Stimulated activated CD4-positive, alpha-beta T cell treated with anti-CD3 and anti-CD28 coated beads, Interleukin-4, amount 100 ng/mL, for 48 hours (primary cell): Measurements from ENCODE around the gene ZNF655.
"Not testable (repeated sequence)": the region's sequence is repeated elsewhere in the genome, so short reads cannot be mapped to it uniquely, and the experiment has no call there.

Experiments
- DNase-seq, 2 donors: peaks; one replicate each; pipeline ENCODE4 v3.0.0-alpha.2; 2020; ENCODE audit warnings: low read depth in 2 of 2

ZNF655 gene

DNA sequence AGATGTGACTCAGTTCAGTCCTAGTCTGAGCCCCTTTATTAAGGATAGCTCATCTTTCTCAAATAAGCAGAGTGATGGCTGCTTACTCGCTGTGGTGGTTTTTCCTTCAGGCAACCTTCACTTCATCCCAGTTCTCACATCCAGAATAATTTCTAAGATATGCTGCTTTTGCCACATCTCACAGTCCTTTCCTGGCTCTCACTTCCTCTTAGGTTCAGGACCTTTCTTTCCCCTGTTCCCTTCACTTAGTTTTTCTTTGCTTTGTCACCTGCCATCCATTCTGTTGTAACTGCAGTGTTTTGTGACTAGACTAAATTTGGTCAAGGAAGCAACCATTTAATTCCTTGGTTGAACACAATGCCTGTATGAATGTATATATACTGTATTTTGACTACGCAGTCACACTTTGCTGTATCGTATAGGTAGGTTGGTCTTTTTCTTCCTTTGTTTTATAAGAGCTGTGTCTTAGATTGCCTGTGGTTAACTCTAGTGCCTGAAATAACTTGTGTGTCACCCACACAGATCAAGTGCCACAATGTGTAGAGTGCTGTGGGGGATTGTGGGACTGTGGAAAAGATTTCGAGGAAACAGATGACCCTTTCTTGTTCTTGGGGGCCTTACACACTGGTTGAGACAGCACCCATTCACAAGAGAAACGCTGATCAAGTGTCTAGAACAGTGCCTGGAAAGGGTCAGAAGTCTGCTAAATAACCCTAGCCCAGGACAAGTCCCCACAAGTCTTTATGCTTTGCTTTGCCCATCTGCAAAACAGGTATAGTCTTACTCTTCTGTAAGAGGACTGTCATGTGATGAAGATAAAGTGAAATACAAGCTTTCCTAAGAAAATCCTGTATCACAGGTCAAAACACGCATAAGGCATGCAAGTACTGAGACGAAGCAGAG, 2.6 kb downstream of the ZNF655 start:
- DNase-seq, result no peak

- no peak for DNase-seq
These were observed 3.3 kb downstream of the ZNF655 start for GRCh38 chr7:99561737-99562051.

GRCh38 chr7:99562114-99562784, 3.8 kb downstream of the ZNF655 start:
- DNase-seq, result no peak

DNA sequence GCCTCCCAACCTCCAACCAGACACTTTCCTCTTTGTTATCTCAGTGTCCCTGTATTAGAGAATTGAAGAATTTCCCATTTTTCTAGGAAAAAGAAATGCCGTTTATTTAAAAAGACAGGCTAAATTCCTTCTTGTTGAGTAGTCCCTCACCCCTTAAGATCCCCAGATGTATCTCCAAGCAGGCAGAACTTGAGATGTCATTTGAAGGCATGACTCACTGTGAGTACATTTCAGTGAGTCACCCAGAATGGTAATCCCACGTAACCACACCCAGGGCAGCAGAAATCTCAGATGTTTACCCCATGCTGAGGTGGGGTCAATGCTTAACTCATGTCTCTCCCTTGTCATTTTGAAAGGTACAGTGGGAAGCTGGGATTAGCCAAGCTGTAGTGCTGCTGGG, 4.4 kb downstream of the ZNF655 start:
- peak; percentile 15 to 38 for DNase-seq

- no peak for DNase-seq
These were observed 5.2 kb downstream of the ZNF655 start for GRCh38 chr7:99563650-99564049.

DNA sequence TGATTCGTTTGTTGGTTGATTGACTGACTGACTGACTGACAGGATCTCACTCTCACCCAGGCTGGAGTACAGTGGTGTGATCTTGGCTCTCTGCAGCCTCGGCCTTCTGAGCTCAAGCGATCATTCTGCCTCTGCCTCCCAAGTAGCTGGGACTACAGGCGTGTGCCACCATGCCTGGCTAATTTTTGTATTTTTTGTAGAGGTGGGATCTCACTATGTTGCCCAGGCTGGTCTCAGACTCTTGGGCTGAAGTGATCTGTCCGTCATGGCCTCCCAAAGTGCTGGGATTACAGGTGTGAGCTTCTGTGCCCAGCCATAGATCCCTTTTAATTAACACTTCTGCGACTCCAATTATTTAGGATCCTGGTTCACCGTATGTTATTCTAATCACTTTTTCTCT, 10.3 kb downstream of the ZNF655 start:
- not testable (repeated sequence) for DNase-seq

DNA sequence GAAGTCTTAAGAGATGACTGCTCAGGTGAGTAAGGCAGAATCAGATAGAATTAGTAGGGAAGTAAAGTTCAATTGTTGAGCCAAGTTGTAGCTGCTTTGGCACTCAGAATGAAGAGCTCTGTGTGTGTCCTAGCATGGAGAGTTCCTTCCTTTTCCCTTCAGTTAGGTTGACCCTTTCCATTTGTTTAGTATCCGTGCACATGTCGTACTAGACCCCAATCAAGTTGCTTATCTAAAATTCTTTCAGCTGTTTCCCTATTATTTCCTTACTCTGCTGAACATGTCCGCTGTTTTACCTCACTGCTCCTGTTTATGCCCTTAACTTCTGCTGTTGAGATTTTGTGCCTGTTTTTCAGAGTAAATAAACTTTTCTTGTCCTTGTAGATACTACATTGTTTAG, 13.3 kb downstream of the ZNF655 start:
- no peak for DNase-seq

- DNase-seq, result no peak
These were observed 14.8 kb downstream of the ZNF655 start for GRCh38 chr7:99573257-99573656.

GRCh38 chr7:99576251-99576650, 17.8 kb downstream of the ZNF655 start:
- no peak for DNase-seq

DNA sequence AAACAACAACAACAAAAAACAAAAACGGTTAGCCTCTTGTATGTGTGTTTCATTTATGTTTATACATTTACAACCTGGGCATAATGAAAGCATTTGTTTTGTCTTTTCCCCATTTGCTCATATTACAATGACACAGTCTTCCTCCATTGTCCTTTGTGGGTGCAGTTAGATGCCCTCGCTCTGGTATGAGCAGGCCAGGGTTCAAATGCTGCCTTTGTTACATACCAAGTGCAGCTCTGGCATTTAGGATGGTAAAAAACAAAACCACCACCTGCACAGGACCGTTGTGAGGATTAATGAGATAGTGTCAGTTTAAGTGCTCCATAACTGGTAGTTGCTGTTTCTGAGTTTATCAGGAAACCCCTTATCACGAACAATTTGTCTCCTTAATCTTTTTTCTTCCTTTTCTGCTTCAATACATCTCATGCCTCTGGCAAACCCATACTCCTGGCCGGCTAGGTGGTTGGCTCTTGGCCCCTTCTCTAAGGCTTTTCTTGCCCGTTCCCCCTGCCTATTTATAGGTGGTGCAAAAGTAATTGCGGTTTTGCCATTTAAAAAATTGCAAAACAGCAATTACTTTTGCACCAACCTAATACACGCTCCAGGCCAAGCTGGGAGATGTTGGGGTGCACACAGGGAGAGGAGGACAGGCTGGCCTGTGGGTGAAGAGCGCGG, 21.0 kb downstream of the ZNF655 start:
- no peak for DNase-seq

DNA sequence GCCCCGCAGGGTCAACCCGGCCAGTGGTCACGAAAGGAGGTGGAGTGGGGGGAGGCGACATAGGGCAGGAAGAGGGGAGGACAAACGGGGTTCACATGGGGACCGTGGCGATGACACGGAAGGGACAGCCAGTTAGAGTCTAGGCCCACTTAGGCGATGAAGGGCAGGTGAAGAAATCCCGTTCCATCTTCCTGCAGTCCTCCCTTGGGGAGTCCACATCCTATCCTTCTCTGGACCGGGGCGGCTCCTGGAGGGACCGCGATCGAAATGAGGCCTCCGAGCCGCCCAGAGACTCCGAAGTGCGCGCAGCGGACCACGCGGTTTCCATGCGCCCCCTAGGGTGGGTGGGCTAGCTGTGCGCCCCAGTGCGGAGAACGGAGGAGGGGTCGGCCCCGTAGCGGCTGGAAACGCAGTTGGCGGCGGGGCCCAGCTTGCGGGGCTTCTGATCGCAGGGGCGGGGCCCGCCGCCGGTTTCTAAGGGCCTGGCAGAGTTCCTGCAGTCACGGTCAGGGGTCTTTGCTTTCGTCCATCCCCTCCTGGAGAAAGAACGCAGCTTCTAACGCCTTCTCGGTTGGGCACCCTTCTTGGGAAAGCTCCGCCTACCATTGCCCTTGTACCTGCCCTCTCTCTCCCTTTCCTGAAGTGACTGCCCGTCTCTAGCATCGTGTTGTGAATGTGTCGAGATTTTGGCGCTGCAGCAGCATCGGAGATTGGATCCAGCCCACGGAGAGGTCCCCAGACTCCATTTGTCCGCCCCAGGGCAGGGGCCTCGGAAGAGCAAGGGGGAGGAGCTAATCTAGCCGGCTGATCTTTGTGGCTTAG, 21.7 kb downstream of the ZNF655 start:
- DNase-seq, result peak; percentile 26 to 32

DNA sequence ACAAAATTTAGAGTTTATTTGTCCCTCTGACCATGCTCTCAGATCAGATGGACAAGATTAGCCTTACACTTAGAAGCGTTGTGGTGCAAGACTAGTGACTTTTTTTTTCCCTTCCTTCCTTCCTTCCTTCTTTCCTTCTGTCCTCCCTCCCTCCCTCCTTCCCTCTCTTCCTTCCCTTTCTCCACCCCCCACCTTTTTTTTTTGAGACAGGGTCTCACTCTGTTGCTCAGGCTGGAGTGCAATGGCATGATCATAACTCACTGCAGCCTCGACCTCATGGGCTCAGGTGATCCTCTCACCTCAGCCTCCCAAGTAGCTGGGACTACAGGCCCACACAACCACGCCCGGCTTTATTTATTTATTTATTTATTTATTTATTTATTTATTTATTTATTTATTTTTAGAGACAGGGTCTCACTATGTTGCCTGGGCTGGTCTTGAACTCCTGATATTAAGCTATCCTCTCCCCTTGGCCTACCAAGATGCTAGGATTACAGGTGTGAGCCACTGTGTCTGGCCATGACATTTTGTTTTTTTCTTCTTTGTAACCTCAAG, 22.4 kb downstream of the ZNF655 start:
- not testable (repeated sequence) for DNase-seq

DNA sequence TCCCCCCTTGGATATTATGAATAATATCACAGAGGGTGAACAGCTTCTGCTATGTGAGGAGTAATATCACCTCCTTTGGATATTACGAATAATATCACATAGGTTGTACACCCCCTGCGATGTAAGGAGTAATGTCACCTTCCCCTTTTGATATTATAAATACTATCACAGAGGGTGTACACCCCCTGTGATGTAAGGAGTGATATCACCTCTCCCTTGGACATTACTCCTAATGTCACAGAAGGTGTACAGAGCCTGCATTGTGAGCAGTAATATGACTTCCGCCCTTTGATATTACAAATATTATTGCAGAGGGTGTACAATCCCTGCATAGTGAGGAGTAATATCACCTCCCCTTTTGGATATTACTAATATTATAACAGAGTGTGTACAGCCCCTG, 30.4 kb downstream of the ZNF655 start:
- DNase-seq, result no peak

DNA sequence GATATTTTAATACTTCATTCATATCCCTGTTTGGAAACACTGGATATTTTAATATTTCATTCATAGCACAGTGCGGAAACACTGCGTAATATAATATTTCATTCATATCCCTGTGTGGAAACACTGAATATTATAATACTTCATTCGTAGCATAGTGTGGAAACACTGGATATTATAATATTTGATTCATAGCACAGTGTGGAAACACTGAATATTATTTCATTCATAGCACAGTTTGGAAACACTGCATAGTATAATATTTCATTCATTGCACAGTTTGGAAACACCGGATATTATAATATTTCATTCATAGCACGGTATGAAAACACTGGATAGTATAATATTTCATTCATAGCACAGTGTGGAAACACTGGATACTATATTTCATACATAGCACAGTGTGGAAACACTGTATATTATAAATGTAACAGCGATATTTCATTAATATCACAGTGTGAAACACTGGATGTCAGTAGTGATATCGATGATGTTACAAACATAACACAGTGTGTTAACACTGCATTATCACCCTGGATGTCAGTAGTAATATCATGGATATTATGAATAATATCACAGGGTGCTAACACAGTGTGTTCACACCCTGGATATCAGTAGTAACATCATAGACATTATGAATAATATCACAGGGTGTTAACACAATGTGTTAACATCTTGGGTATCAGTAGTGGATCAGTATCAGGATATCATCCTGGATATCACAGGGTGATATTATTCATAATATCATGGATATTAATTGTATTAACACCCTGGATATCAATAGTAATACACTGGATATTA, 36.7 kb downstream of the ZNF655 start:
- DNase-seq, result no peak

DNA sequence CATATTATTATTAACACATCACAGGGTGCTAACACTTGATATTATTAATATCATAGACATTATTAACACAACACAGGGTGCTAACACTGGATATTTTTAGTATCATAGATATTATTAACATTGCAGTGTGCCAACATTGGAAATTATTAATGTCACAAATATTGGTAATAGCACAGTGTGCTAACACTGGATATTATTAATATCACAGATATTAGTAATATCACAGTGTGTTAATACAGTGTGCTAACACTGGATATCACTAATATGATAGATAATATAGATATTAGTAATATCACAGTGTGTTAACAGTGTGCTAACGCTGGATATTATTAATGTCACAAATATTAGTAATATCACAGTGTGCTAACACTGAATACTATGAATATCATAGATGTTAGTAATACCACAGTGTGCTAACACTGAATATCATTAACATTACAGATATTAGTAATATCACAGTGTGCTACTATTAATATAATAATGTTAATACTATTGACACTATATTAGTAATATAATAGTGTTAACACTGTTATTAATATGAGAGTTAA, 38.0 kb downstream of the ZNF655 start:
- no peak for DNase-seq

GRCh38 chr7:99597762-99598501, 39.5 kb downstream of the ZNF655 start, which contains the start of gene TMEM225B:
Gene TMEM225B (plus strand): TSS chr7:99598267. CDS start chr7:99604389, 6,122 bp downstream.
- DNase-seq, result no peak

DNA sequence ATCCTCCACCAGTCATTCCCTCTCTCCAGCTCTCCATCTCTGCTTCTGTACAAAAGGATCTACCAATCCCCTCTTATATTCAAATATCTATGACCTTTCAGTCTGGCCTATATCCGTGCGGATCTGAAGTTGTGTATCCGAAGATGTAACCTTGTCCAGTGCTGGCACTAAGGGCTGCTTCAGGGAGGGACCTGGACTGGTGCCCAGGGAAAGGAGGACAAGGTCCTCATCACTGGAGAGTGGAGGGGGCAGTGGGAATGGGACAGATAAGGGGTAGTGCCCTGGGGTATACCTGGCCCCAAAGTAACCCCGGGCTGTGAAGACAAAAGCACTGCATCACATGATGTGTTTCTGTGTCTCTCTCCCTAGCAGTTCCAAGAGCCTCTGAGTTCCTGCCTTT, 41.4 kb downstream of the ZNF655 start:
- DNase-seq, result no peak

GRCh38 chr7:99601656-99602310, 43.3 kb downstream of the ZNF655 start:
- DNase-seq, result no peak

- no peak for DNase-seq
These were observed 47.1 kb downstream of the ZNF655 start for GRCh38 chr7:99605527-99605926.
